Middle frontal gyrus (tissue), 1 donor: Measurements from ENCODE around the gene ANKS4B.
"Not testable (repeated sequence)": the region's sequence is repeated elsewhere in the genome, so short reads cannot be mapped to it uniquely, and the experiment has no call there.

Experiments
- DNase-seq: peaks from one replicate; pipeline ENCODE4 v3.0.0-alpha.2; 2015; ENCODE audit warnings: low spot score; ENCODE audit errors: extremely low spot score

Gene ANKS4B, protein sequence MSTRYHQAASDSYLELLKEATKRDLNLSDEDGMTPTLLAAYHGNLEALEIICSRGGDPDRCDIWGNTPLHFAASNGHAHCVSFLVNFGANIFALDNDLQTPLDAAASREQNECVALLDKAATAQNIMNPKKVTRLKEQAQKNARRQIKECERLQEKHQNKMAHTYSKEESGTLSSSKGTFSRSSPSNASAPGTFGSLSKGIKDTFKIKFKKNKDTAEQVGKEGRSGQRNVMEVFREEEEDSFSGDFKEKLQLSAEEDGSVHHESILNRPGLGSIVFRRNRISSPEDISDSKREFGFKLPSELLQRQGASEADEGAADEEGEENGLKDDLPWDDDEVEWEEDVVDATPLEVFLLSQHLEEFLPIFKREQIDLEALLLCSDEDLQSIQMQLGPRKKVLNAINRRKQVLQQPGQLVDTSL

DNA sequence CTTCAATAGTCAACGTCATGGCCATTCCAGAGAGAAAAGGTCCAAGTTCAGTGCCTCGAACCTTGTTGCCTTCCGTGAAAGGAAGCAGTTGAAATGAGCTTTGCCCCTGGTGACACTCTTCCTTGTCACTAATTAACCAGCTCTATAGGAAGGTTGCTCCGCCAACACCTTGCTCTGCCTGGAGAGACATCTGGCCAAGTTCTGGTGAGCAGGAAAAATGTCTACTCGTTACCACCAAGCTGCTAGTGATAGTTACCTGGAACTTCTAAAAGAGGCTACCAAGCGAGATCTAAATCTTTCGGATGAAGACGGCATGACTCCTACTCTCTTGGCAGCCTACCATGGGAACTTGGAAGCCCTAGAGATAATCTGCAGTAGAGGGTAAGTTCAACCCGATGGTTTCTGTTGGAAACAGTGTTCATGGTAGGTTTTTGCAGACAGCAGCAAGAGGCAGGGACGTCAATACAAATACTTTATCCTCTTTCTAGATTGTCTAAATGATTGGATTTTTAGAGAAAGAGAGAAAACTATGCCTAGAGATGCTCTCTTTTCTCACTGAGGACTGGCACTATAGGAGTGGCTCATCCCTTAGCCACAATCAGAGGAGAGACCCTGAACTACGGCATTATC lies at the start of gene ANKS4B:
ANKS4B (plus strand) TSS at position 179 of the 630 bp plus-strand sequence; CDS start at position 218, 39 bp downstream.
- DNase-seq, result no peak

DNA sequence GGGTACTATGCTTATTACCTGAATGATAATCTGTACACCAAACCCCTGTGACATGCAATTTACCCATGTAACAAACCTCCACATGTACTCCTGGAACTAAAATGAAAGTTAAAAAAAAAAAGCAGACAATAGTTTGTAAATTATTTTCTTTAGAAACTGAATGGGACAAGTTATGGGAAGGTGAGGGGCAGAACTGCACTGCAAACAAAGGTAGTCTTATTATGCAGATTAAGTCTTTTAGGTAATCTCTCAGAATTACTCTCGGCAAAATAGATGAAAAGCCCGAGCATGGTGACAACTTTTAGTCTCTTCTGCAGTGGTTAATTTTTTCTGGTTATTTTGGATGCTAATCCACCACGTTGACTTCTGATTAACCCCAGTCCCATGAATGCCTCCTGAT lies 49.5 kb upstream of the ANKS4B start:
- DNase-seq, result no peak

DNA sequence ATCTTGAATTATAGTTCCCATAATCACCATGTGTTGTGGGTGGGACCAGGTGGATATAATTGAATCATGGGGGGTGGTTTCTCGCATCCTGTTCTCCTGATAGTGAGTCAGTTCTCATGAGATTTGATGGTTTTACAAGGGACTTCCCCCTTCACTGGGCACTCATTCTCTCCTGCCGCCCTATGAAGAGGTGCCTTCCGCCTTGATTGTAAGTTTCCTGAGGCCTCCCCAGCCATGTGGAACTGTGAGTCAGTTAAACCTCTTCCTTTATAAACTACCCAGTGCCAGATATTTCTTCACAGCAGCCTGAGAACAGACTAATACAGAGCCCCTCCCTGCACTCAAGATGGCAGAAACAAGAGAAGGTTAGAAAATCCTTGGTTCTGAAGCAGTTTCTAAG lies 48.7 kb upstream of the ANKS4B start:
- no peak for DNase-seq

DNA sequence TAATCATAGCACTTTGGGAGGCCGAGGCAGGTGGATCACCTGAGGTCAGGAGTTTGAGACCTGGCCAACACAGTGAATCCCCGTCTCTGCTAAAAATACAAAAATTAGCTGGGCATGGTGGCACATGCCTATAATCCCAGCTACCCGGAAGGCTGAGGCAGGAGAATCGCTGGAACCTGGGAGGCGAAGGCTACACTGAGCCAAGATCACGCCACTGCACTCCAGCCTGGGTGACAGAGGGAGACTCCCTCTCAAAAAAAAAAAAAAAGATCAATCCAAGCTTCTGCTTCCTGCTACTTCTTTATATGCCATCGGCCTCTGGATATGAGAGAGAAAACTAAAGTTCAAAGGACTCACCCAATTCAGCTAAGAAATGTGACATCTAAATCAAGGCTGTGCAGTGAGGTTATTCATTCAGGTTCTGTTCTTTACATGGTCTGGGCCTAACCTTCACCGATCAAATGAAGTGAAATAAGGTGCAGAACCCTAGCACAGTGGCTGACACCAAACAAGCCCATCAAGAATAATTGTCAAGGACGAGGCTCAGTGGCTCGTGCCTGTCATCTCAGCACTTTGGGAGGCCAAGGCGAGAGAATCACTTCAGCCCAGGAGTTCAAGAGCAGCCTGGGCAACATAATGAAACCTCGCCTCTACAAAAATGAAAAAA lies 47.7 kb upstream of the ANKS4B start:
- no peak for DNase-seq

DNA sequence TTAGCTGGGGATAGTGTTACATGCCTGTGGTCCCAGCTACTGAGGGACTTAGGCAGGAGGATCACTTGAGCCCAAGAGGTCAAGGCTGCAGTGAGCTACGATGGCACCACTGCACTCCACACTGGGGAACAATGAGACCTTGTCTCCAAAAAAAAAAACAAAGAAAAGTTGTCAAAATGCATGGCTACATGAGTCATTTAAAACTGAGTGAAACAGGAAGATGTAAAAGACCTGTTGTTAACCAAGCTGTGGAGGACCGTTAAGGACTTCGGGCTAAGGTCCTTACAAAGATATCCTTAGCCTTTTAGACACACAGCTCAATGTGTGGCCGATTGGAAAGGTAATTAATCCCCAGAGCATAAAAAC lies 47.2 kb upstream of the ANKS4B start:
- DNase-seq, result no peak

DNA sequence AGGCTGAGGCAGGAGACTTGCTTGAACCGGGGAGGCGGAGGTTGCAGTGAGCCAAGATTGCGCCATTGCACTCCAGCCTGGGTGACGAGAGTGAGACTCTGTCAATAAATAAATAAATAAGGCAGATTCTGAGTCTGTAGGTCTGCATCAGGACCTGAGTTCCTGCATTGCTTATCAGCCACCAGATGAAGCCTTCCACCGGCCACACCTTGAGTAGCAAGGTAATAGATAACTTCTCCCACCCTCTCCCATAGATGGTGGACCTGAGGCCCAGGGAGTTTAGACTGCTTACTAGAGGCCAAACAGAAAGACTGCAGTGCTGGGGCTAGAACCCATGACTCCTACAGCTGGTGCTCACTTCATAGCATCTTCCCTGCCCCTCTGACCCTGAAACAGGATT lies 44.2 kb upstream of the ANKS4B start:
- DNase-seq, result no peak

DNA sequence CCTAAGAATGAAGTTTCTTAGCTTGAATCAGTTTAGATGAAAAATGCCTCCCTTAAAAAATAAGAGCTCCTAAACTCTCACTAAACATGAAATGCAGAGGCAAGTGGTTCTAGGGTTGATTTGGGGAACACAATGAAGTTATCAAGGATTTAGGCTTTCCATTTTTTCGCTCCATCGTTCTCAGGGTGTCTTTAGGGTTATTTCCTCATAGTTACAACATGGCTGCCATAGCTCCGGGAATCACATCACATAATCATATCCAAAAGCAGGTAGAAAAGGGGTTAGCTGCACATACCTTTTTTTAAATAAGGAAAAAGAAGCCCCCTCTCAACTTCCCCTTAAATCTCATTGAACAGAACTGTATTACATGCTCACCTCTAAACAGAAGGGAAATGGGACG lies 43.5 kb upstream of the ANKS4B start:
- DNase-seq, result no peak

DNA sequence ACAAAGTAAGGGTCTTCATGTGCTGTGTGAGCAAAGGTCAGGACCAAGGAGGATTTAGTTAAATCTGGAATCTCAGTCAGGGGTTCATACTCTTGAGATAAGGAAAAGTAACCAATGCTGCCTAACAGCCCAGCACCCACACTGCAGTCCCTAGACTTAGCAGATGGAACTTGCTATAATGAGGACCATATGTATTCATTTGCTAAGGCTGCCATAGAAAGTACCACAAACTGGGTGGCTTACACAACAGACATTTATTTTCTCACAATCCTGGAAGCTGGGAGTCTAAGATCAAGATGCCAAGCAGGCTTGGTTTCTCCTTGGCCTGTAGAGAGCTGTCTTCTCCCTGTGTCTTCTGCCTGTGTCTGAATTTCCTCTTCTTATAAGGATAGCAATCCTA lies 42.9 kb upstream of the ANKS4B start:
- DNase-seq, result no peak

DNA sequence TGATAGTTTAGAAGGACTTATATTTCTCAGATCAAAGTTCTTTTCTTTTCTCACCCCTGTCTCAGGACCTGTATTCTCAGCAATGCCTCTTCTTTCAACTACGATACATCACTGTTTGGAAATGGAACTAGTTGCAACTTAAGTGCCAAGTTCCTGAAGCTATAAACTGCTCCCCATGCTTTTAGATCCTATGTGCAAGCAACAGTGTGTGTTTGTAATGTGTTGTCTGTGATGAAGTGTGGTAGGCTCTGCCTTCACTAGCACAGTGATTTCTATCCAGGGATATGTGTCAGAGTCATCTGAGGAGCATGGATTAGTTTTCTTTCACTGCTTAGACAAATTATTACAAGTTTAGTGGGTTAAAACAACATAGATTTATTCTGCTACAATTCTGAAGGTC lies 40.5 kb upstream of the ANKS4B start:
- no peak for DNase-seq

DNA sequence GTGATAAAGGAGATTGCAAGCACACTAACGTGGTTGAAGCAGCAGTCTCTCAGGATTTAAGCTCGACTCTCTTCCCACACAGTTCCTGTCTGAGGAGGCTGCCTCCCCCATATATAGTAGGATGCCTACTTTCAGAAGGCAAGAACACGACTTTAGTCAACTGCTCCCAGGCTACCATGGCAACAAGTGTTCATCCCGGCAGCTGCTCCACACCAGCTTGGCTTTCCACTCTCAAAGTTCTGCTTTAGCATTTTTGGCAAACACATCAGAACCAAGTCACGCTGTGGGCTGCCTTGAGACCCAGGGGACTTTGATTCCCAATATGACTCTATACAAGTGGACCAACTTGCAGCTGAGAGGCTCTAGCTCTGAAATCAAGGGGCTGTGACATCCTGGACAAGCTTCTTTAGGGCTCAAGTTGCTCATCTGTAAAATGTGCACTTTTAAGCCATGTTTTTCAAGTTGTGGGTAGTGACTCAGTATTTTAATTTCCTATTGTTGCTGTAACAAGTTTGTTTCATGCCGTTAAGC lies 38.7 kb upstream of the ANKS4B start:
- DNase-seq, result no peak

DNA sequence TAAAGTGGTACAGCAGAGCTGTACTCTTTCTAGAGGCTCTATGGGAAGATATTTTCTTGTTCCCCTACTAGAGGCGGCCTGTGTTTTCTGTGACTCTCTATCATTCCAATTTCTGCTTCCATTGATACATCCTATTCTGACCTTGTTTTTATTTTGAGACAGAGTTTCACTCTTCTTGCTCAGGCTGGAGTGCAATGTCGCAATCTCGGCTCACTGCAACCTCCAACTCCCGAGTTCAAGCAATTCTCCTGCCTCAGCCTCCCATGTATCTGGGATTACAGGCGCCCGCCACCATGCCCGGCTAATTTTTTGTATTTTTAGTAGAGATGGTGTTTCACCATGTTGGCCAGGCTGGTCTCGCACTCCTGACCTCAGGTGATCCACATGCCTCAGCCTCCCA lies 38.2 kb upstream of the ANKS4B start:
- not testable (repeated sequence) for DNase-seq

DNA sequence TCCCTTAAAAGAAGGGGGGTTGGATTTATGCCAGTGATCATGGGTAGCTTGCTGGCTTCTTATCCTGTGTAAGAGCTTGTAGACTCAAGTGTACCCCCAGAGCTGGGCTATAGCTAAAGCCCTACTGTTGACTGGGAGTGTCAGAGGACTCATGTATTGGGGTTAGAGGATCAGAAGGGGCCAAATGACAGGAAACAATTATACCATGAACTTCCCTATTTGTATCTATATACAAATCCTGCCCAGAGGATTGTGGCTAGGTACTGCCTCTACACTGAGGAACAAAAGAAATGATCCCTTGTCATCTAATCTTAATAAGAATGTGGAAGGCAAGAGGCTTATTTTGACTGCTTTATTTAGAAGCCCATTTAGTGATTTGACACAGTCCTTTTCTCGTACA lies 36.4 kb upstream of the ANKS4B start:
- no peak for DNase-seq

DNA sequence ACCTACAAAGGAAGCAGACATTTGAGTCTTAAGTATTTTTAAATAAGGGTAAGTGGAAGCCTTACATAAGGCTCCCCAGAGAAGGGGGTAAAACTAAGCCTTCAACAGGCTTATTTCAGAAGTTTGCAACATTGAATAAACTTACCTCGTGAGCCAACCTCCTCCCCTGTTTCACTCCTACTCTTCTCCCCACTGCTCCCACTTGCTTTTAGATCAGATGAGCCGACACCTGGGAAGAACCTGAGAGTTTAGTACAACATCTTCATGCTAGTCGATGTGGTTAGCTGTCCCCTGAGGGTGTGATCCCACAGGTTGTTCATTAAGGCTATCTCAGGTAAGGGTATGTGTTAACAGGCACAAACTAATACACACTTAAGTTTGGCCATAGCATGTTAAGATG lies 35.9 kb upstream of the ANKS4B start:
- no peak for DNase-seq

DNA sequence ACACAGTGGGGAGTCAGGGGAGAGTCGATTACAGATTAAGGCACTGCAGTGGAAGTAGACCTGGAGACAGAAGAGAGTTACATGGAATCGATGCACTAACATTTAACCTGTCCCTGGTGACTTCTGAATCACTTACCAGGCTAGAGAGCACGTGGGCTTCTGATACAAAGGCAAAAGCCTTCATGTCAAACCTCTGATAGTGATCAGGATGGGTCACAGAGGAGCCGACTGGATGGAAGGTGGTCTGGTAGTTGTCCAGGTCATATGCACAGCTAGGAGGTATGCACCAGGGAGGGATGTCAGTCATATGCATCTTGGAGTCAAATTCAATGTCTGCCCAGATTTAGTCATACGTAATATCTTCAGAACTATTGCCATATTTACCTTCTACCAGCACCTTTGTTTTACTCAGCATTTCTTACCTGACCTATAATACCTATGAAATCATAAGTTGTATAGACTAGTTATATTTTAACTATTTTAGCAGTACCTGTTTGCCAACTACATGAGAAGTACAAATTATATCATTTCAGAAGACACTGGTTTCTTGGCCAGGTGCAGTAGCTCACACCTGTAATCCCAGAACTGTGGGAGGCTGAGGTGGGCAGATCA lies 33.8 kb upstream of the ANKS4B start:
- no peak for DNase-seq

DNA sequence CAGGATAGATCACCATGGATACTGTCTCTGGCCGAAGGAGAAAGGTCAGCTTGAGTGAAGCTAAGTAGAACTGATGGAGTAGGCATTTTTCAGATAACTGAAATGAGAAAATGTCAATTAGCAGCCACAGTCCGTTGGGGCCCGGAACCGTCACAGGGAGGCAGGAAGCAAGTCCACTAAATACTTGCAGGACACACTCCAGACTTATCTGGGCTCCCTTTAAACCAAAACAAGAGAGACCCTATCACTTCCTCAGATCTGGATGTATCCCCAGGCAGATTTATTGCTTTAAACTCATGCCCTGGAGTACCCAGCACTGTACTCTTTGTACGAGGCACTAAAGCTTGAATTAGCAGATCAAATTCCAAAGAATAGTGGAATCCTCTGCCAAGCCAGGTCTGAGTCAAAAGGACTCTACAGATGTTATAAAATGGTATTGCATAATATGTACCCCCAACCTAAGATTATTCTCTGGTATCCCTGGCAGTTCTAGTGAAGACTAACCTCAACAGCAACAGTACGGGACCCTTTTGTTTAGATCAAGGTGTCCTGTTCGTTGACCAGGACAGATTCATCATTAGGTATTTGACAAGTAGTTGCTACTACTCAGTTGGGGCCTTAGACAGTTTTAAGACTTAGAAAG lies 30.2 kb upstream of the ANKS4B start:
- no peak for DNase-seq

DNA sequence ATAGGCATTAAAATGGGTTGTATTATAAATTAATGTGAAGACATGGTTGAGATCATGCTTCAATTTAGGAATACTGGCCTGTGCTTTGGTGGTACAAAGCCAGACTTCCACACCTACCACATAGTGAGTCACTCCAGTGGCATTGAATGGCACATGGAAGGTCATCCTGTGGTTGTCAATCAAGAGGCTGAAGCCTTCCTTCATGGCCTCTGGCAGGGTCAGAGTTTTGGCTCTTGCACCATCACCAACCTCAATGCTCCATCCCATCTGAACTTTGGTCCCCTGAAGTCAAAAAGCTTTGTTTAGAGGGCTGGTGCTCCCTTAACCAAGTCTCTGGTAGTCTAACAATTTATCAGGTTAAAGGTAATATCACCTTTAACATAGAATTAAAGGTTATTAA lies 28.2 kb upstream of the ANKS4B start:
- no peak for DNase-seq

DNA sequence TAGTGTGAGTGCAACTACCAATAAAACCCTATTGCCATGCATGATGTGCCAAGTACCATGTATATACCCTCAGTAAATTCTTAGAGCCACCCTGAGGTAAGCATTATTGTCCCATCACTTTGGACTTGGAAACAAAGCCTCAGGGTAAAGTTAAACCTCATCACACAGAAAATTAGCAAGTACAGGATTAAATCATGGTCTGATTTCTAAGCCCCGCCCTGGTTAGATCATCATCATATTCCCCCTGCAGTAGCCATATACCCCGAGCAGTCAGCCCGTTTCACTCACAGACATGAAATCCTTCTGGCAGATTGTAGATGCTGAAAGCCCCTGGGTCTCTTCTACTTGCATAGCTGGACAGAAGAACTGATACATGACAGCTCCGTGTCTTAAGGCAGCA lies 26.9 kb upstream of the ANKS4B start:
- no peak for DNase-seq

DNA sequence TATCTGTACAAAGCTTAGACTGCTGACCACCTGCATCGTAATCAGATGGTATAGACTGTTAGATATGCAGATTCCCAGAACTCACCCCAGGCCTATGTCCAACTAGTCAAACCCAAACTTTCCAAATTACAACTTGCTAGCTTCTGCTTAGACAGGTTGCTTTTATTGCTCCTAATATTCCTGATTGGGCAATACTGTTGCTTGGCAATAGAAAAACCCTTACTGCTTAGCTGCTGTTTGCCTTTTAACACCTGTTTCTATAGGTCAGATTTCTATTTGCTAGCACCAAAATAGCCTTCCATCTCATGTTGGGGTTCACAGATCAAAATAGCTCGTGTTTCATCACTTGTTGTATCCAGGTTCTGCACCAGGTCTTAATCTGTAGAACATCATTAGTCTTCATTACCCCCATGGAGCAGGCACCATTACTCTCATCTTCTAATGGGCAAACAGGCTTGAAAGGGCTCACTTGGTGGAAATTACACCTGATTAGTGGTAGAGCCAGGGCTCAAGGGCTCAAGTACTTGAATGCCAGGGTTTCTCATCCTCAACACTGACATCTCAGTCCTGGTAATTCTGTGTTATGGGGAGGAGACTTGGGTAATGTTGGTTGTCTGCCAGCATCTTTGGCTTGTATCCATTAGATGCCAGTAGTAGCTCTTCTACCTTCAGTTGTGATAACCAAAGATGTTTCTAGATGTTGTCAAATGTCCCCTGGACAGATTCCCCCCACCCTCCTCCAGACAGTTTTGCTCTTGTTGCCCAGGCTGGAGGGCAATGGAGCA lies 24.9 kb upstream of the ANKS4B start:
- DNase-seq, result no peak

DNA sequence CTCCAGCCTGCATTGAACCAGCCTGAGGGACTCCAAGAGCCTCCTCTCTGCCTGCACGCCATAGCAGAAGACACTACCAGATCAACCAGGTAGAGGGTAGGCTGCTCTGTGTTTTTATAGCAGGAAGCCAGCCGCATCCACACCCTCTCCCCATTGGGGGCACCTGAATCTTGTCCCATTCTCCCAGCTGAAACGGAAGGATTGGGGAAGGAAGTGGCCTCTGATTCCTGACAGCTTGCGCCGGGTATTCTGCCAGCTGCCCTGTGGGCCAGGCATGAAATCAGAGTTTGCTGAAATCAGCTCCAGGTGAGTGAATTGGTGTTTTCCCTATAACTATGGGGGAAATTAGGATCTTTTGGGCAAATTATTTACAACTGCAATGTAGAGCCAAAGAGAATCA lies 22.0 kb upstream of the ANKS4B start, which contains the start of gene ZP2:
ZP2 (minus strand) TSS at position 89 of the 400 bp plus-strand sequence; CDS start at position 62, 27 bp downstream.
- no peak for DNase-seq

DNA sequence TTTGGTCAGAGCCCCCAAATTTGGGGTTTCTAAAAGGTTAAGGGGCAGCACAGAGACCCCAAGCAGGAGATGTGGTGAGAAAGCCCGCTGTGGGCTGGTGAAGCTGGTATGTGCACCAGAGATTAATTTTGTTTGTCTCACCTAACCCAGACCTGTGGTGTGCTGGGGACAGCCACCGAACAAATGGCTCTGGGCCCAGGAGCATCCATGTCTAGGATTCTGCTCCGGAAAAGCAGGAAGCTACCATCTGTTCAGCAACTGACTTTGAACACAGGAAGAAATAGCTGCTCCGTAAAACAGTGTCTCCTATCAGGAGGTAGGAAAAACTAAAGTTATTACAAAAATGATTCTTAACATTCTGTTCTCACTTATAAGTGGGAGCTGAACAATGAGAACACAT lies 19.4 kb upstream of the ANKS4B start:
- DNase-seq, result no peak
